DND-41 (cell line): ENCODE measurements around the gene TSPAN9.

Experiments
- ATAC-seq: fragments of 200-7000 bp; cut with Tn5 transposase; 3 replicates; pipeline ENCODE4 v1.9.1; 2021; ENCODE audit warnings: low read depth; ENCODE audit not compliant: insufficient read depth
- DNase-seq: peaks from one replicate; pipeline ENCODE4 v3.0.0-alpha.2; 2020
- H2AFZ ChIP-seq: 2 replicates; pipeline ENCODE4 v1.6.0; 2012; ENCODE audit warnings: low read depth, low read length
- H3K27ac ChIP-seq: 2 replicates; pipeline ENCODE4 v1.5.1; 2012; ENCODE audit warnings: low read length, inconsistent platforms
- H3K27me3 ChIP-seq: fragments of 200-600 bp; sonication (generic); 2 replicates; pipeline ENCODE4 v1.6.0; 2012; ENCODE audit warnings: low read length, mild to moderate bottlenecking, inconsistent platforms; ENCODE audit not compliant: insufficient read depth, poor library complexity
- H3K36me3 ChIP-seq: 2 replicates; pipeline ENCODE4 v1.5.1; 2012; ENCODE audit warnings: low read length, inconsistent platforms; ENCODE audit not compliant: insufficient read depth
- H3K4me1 ChIP-seq: 2 replicates; pipeline ENCODE4 v1.5.1; 2012; ENCODE audit warnings: mild to moderate bottlenecking, low read length; ENCODE audit not compliant: insufficient read depth
- H3K4me2 ChIP-seq: 2 replicates; pipeline ENCODE4 v1.6.0; 2012; ENCODE audit warnings: mild to moderate bottlenecking, moderate library complexity, low read length, inconsistent platforms; ENCODE audit not compliant: insufficient read depth
- H3K4me3 ChIP-seq, 2 experiments: fragments of 200-600 bp in 1 of 2; shearing (Covaris generic) in 1 of 2; 2 replicates each; pipeline ENCODE4 v1.5.1; 2012 to 2016; ENCODE audit warnings: inconsistent platforms in 2 of 2, low read length in 2 of 2, mild to moderate bottlenecking in 2 of 2, low read depth in 1 of 2, moderate library complexity in 1 of 2
- H3K79me2 ChIP-seq: 2 replicates; pipeline ENCODE4 v1.6.0; 2012; ENCODE audit warnings: low read length, inconsistent platforms; ENCODE audit not compliant: insufficient read depth
- H3K9ac ChIP-seq: 2 replicates; pipeline ENCODE4 v1.6.0; 2012; ENCODE audit warnings: low read depth, mild to moderate bottlenecking, inconsistent platforms, low read length, moderate library complexity
- H3K9me3 ChIP-seq: 2 replicates; pipeline ENCODE4 v1.5.1; 2012; ENCODE audit warnings: low read length, moderate library complexity, mild to moderate bottlenecking, inconsistent platforms; ENCODE audit not compliant: insufficient read depth, severe bottlenecking
- H4K20me1 ChIP-seq: 2 replicates; pipeline ENCODE4 v1.6.0; 2012; ENCODE audit warnings: low read length; ENCODE audit not compliant: insufficient read depth
- CTCF ChIP-seq: IDR thresholded peaks from 2 replicates; pipeline ENCODE4 v1.5.1; 2012; ENCODE audit warnings: borderline replicate concordance, low read length, moderate library complexity, mild to moderate bottlenecking; ENCODE audit not compliant: poor library complexity, severe bottlenecking; ENCODE audit errors: extremely low read depth
- EZH2 ChIP-seq: IDR thresholded peaks from 3 replicates; pipeline ENCODE4 v1.6.1; 2012; ENCODE audit warnings: borderline replicate concordance, low read depth, mild to moderate bottlenecking, moderate library complexity, low read length, inconsistent platforms; ENCODE audit not compliant: severe bottlenecking

TSPAN9 gene

GRCh38 chr12:3191450-3191849 lies 114.3 kb downstream of the TSPAN9 start:
- ATAC-seq: no peak
- H3K9ac ChIP-seq: no peak overlapping the region
- peaks cover 4% of the 10 kb centered on the region for H3K27me3 ChIP-seq
- no peak overlapping the region for H3K4me2 ChIP-seq
- peaks cover 14% of the 10 kb centered on the region for H4K20me1 ChIP-seq
- TF ChIP-seq EZH2: no peak
- TF ChIP-seq CTCF: no peak
- no peaks in the 10 kb centered on the region for H3K36me3 ChIP-seq
- H3K4me3 ChIP-seq: no peak overlapping the region
- no peaks in the 10 kb centered on the region for H3K4me1 ChIP-seq
- H3K9me3 ChIP-seq: no peaks in the 10 kb centered on the region
- DNase-seq: no peak
- no peaks in the 10 kb centered on the region for H3K79me2 ChIP-seq
- H3K27ac ChIP-seq: no peak overlapping the region
- no peak overlapping the region for H2AFZ ChIP-seq

GRCh38 chr12:3192221-3192620 lies 115.0 kb downstream of the TSPAN9 start:
- DNase-seq: no peak

GRCh38 chr12:3193131-3193530 lies 116.0 kb downstream of the TSPAN9 start:
- Histone ChIP-seq H3K9me3 (no peaks in the 10 kb centered on the region), H3K4me2 (no peak overlapping the region), H3K27ac (no peak overlapping the region), H2AFZ (no peak overlapping the region), H3K36me3 (no peaks in the 10 kb centered on the region), H3K4me3 (no peak overlapping the region), H3K9ac (no peak overlapping the region), H3K27me3 (no peaks in the 10 kb centered on the region), H3K4me1 (no peaks in the 10 kb centered on the region), H3K79me2 (no peaks in the 10 kb centered on the region), H4K20me1 (peaks cover 14% of the 10 kb centered on the region)
- ATAC-seq: no peak
- DNase-seq: no peak
- TF ChIP-seq EZH2 (no peak), CTCF (no peak)

More at GRCh38 chr12:3192221-3192620, 115.0 kb downstream of the TSPAN9 start:
- Histone ChIP-seq H4K20me1 (peaks cover 14% of the 10 kb centered on the region), H3K36me3 (no peaks in the 10 kb centered on the region), H3K27ac (no peak overlapping the region), H3K4me2 (no peak overlapping the region), H3K4me3 (no peak overlapping the region), H2AFZ (no peak overlapping the region), H3K4me1 (no peaks in the 10 kb centered on the region), H3K79me2 (no peaks in the 10 kb centered on the region), H3K9ac (no peak overlapping the region), H3K27me3 (peaks cover 1% of the 10 kb centered on the region), H3K9me3 (no peaks in the 10 kb centered on the region)
- TF ChIP-seq CTCF (no peak), EZH2 (no peak)
- ATAC-seq: no peak

- H2AFZ ChIP-seq: no peak overlapping the region
- no peak overlapping the region for H3K4me3 ChIP-seq
- DNase-seq (no peak), ATAC-seq (no peak)
- H3K4me1 ChIP-seq: no peaks in the 10 kb centered on the region
- H3K27ac ChIP-seq: no peak overlapping the region
- no peaks in the 10 kb centered on the region for H3K9me3 ChIP-seq
- no peaks in the 10 kb centered on the region for H3K36me3 ChIP-seq
- no peaks in the 10 kb centered on the region for H3K27me3 ChIP-seq
- H3K4me2 ChIP-seq: no peak overlapping the region
- no peak for TF ChIP-seq EZH2
- peaks cover 14% of the 10 kb centered on the region for H4K20me1 ChIP-seq
- no peak overlapping the region for H3K9ac ChIP-seq
- H3K79me2 ChIP-seq: no peaks in the 10 kb centered on the region
Observed at GRCh38 chr12:3193755-3194154, 116.6 kb downstream of the TSPAN9 start.
